GM18868 (cell line): ENCODE results near the gene PTPN3.
A peak's percentile ranks its signal among the peaks of the same experiment; 100 is the strongest.

Experiments
- ATAC-seq: cut with Tn5 transposase; IDR thresholded peaks from one replicate; pipeline ENCODE4 v1.9.1; 2021; ENCODE audit warnings: mild to moderate bottlenecking, moderate library complexity; ENCODE audit not compliant: unreplicated experiment

PTPN3 gene

DNA sequence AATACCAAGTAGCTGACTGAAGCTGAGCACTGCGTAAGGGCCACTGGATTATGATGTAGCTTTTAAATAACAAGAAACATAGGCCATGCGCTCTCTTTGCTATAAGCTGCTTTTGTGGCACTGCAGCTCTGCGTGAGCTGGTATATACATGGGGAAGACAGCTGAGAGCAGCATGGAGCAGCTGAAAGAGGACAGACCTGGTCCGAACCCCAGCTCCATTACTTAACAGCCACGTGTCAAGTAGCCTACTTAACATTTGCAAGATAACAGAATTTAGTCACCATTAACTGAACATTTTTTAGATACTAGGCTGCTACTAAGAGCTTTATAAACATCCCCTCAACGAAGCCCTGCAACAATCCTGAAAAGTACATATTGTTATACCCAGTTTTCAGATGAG lies 69.3 kb downstream of the PTPN3 start:
- no peak for ATAC-seq

DNA sequence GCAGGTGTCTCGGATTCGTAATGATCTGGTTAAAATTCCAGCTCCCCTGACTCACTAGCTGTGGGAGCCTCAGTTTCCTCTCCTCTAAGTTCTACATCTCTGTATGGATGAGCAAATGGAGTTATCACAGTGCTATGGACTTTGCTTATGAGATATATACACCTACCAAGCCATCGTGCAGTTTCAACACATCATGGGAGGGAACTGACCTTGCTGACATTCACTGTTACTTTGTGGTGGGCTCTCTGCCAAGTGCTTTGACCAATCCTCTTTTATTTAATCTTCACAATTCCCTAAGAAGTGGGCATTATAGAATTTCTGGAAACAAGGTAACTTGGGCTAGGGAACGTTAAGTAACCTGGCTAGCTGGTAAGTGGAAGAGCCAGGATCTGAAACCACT lies 70.2 kb downstream of the PTPN3 start:
- ATAC-seq, result no peak

DNA sequence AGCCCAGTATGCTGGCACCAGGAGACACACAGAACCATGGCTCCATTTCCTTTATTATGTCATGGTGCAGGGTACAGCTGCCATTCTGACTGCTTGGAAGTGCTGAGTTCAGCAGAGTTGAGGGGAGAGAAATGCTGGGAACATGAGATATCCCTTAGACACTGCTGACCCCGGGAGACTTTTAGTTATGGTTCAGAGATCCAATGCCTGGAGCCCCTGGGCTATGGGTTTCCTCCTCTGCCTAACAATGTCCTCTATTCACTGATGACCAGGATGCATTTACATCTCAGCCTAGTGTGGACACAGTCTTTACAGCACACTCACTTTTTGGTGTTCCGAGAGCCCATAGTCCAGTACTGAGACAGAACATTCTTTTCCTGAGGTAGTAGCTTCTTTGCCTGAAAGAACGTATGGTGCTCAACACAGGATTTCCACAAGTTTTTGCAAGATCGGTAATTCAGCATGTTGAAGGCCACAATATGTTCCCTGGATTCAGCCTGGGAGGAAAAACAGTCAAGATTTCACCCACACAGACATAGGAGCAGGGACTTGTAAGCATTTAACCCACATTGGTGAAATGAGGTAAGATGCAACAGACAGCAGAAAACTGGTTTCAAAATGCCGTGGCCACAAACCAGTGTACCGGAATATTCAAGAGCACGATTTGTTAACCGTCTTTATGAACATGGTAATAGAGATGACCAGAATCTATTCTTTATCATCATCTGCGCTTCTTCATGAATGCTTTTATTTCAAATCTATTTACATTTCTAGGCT lies 71.3 kb downstream of the PTPN3 start:
- ATAC-seq, result no peak

DNA sequence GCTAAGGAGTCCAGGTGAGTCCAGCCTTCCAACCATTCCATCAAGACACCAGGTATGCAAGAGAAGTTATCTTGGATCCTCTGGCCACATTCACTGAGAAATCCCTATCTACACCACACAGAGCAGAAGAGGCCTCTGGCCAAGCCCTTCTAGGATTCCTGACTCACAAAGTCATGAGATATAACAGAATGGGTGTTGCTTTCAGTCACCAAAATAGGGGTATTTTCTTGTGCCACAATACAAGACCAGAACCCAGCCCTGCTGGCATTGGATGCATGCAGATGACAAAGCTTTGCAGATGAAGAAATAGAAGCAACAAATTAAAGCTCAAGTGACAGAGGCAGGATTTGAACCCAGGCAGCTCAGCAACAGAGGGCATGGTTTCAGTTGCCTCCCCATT lies 73.5 kb downstream of the PTPN3 start:
- ATAC-seq, result no peak

DNA sequence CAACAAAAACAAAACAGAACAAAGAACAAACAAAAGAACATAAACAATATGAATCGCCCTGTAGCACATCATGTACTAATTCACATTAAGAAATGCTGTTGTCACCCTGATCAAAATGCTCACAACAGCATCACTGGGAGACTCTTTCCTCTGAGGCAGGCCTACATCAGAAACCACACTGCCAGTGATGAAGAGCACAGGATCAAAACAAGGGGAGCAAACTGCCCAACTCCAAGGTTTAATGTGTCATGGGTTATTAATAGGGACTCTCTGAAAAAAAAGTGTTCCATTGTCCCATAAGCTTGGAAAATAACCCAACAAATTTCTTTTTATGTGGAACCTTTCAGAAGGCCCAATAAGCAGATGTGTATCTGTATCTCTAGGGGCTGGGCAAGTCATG lies 74.2 kb downstream of the PTPN3 start:
- ATAC-seq, result no peak

DNA sequence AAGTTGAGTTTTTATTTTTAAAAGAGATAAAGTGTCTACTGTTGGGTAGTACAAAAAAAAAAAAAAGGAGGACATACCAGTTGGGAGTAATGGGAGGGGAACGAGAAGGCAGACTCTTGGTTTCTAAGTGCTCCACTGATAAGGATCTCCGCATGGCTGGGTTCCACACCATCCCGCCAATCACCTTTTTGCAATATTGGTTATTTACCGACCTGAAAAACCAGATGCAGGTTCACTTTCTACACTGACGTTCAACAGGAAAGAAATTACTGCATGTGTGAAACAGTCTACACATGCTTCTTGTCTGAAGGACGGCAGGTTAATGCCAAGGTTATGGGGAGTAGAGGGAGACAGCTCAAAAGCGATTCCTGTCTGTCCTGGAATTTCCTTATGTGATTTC lies 75.5 kb downstream of the PTPN3 start:
- ATAC-seq, result peak; percentile 72

DNA sequence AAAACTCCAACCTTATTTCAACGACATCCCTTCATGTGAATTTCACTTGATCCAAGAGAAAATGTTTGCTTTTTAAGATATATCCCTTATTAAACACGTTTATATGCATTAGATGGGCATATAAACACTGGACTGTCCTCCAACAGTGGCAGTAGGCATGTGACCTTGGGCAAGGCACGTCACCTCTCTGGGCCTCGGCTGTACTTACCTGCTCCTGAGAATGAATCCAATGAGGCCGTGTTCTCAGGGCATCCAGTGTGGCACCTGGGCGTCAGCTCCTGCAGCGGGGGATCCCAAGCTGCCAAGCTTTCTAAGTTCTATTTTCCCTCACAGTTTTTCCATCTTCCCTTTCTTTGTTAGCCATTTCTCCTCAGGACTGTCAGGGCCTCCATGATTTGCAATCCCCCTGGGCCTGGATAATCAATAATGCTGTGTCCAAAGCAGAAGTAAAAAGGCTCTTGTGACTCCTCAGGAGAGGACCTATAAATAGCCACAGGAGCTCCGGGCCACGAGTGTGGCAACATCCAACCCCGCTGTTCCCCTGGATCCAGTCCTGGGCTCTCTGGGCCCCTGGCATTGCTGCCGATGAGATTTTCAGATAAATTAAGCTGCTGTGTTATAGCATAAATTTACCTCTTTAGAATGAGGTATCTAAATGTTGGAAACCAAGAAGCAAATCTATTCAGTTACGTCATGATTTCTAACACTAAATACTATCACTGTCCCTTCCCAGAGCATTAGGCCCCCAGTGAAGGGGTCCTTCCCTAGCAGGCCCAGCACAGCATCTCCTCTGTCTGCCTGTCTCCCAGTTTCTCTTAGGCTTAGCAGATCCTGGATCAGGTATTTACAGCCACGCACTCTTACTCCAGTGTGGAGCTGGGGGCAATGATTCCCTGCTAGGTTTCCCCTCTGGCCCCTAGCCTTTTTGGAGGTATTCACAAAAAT lies 76.8 kb downstream of the PTPN3 start:
- ATAC-seq, result no peak

DNA sequence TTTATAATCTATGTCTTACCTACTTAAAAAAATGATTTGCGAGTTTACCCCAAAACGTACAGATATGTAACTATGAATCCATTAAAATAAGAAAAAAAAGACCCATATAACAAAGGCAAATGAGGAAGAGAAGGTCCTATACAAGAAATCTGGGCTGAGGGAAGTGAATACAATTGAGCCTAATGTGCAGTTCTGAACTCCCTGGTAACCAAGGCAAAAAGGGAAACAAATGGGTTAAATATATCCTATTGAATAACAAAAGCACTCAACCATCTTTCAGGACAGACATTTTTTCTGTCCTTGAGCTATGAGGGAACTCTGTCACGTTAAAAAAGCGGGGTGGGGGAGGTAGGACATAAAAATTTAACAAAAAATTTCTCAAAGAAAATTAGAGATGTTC lies 78.6 kb downstream of the PTPN3 start:
- ATAC-seq, result no peak

DNA sequence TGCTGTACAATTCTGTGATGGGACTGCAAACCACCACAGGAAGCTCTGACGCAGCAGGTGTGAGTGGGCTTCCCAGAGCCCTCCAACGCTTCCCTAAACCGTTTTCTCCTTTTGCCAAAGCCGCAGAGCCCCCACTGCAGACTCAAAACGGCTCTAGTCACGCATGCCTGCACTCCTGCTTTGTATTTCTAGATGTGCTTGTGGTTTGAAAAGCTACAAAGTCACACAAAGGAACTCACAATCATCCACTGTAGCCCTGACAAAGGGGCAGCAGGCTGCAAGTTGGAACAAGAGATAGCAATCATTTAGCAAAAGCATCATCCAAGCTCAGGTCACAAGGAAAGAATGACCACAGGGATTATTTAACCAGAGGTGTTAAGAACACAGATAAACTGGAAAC lies 79.3 kb downstream of the PTPN3 start:
- ATAC-seq, result peak; percentile 31

DNA sequence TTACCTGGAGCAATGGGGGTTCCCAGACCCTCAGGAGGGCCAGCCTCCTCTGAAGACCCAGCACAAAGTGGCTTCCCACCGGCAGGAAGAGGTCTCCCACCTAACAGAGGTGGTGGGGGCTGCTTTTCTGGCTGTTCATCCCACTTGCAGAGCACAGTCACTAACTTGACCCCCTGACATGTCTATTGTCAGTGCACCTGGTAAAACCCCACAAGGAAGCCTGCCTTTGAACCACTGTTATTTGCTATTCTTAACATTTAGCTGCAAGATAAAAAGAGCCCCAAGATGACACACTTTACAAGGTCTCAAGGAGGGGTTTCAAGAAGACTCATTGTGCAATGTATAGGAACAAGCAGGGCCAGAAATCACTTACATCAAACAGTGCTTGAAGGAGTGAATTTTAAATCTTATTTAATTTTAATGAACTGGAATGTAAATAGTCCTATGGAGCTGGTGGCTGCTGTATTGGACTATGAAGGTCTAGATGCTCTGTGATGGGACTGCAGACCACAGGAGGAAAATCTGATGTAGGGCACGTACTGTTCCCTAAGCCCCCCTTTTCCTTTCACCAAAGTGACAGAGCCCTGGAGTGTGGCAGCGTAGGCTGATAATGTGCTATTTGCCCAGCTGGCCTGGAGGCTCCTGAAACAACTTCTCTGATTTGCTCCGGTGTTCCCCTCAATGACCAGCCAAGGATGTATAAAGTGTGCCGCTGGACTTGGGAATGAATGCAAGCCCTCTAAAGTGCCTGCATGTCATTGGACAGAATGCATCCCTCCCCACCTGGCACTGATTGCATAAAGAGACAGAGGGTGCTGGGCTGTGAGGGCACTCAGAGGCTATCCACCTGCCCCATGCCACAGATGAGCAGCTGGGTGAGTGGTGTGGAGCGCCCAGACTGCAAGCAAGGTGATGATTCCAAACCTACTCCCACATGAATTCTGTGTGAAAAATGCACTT lies 80.2 kb downstream of the PTPN3 start:
- no peak for ATAC-seq

DNA sequence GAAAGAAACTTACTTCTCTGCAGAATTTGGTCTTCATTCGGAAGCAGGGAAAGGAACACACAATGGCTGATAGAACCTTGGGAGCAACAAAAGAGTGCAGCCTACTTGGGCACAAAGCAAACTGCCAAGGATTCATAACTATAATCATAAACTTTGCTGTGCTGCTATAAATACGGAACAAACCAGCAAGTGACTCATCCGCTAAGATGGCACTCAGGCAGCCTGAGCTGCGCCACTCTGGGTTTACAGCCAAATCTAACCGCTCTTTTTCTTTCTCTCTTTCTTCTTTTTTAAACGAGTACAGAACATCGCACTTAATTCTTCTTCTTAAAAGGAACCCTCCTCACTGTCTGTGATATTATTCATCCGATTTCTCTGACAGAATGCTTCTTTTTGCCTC lies 81.1 kb downstream of the PTPN3 start:
- peak; percentile 40 for ATAC-seq

DNA sequence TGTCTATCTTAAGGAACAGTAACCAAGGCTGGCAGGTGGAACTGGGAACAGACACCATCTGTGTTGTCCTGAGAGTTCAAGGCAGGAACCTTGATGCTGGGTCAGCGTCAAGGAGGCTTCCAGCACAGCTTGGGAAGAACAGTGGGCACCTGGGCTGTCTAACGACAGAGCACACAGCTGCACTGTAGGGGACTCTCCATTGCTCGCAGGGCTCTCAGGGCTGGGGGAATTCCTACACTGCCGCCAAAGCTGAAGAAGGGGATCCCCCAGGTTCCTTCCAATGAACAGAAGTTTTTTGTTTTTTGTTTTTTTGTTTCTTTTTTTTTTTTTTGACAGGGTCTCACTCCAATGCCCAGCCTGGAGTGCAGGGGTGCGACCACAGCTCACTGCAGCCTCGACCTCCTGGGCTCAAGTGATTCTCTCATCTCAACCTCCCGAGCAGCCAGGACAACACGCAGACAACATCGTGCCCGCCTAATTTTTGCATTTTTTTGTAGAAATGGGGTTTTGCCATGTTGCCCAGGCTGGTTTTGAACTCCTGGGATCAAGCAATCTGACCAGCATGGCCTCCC lies 81.9 kb downstream of the PTPN3 start:
- ATAC-seq, result peak; percentile 54

DNA sequence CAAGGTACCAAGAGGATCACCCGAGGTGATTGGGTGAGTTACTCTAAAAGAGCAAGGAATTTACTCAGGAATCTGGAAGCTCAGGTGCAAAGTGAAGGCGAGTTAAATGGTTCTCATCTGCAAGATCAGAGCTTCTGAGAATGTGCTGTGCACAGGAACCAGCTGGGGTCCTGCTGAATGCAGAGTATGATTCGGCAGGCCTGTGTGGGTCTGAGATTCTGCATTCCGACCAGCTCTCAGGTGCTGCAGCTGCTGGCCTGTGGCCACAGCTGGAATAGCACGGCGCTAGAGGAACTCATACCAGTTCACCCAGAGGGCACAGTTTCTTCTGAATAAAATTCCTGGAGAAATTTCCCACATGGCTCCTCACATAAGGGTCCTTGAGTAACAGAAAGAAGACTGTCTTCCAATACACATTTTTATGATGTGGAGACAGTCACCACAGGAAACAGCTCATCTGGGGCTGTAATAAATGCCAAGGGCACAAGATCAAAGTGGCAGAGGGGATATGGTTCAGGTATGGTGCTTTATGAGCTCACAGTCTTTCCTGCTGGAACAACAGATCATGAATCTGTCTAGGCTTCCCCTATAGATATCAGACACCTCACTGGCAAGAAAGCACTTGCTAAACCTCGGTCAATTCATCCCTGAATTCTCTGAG lies 83.9 kb downstream of the PTPN3 start:
- ATAC-seq, result no peak

DNA sequence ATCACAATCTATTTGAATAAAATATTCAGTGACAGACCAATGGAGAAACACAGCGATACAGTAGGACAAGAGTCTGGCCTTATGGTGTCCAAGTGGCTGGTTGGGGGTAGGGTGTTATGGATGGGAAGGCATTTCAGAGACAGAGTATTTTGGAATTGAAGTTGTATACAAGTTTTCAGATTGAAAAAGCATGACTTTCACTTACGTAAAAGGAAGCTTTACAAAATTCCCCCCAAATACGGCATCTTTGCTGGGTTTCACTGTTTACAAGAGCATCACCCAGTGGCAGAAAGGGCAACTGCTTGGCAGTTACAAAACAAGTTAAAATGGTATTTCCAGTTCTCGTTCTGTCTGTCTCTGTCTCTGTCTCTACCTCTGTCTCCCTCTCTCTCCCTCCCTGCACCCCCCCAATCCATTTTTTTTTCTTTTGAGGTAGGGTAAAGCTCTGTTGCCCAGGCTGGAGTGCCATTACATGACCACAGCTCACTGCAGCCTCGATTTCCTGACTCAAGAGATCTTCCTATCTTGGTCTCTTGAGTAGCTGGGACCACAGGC lies 86.2 kb downstream of the PTPN3 start:
- peak; percentile 51 for ATAC-seq

DNA sequence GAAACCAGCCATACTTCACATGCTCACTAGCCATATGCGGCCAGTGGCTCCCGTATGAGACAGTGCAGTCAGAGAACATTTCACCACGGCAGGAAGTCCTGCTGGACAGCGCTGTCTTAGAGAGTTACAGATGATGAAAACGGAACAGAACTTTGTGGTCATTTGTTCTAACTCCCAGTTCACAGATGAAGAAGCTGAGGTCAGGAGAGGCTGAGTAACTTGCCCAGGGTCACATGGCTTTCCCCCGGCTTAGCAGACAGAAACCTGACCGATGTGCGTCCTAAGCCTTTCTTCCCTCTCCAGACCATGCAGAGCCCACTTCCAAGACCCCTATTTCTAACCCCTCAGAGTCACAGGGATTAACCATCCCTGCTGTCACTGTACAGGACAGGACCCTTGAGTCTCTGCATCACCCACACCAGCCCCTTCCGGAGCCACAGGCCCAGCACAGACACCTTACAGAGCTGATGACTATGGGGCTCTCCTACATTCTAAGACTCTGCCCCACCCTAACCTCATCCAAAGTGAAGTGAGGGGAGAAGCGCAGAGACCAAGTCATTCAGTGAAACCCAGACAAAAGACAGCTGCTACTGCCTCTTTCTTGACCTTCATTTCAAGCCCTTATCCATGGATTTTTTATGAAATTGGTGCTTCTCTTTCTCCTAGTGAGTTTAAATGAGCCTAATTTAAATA lies 86.9 kb downstream of the PTPN3 start:
- peak; percentile 55 for ATAC-seq

DNA sequence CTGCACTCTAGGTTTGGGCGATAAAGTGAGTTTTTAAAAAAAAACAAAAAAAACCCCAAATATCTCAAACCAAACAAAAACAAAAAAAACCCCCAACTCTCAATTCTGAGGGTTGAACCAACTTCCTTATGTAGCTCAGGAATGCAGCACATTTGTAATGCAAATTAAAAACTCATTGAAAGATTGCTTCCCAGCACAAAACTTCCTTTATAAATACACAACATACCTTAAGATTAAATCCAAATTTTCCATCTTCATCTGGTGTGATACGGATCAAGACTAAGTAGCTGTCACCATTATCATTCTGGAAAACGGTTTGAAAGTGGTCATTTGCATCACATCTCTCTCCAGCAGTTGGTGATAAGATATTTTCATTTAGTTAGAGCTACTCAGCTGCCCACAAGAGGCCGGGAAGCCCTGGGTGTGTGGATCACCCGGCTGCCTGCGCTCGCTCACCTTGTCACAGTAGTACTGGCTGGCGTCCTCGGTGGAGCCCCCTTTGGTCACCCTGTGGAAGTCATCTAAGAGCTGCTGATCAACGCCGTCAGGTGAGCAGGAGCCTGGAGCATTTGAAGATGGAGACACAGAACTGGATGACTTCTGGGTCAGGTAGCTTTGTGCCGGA lies 88.2 kb downstream of the PTPN3 start:
- ATAC-seq, result peak; percentile 39

DNA sequence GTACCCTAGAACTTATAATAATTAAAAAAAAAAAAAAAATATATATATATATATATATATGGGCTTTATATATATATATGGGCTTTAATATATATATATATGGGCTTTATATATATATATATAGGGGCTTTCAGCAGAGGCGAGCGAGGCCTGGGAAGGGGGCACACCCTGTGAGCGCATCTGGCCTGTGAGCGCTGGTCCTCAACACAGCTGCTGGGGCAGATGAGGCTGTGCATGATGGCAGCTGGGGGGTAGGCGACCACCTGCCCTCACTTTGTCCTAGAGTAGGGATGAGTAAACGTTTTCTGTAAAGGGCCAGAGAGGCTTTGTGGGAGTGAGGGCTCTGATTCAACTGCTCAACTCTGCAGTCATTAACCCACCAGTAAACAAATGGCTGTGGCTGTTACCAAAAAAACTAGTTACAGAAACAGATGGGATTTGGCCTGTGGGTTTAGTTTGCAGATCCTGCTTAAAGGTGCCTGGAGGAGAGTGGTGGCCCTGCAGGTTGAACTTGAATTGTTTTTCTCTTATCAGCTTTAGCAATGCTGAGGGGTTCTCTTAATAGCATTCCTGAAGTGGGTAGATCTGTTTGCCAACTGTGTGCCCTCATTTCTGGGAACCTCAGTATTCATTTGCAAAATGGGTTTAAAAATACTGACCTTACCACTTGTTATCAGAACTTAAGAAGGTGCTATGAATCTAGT lies 89.2 kb downstream of the PTPN3 start:
- ATAC-seq, result no peak

DNA sequence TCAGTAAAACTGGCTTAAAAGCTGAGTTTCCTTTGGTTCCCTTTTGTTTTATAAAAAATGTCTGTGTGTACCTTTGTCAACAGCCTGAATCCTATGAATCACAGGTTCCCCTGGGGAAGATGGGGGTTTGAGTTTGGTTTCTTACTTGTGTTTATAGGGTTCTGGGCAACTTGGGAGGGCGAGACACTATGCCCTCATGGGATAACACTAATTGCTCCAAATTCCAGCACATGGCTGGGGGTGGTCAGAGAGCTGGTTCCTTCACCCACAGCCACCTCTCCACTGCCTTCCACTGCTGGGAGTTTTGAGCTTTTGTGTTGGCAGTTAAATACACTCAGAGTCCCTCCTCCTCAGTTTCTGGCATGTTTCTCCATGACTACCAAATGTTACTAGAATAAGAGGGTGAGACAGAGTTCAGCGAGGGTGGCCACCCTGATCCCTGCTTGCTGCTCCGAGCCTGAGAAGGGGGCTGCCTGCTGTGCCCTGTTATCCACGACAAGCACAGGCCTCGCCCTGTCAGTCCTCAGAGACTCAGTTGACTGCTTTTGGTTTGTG lies 94.3 kb downstream of the PTPN3 start:
- no peak for ATAC-seq
